ENCODE results near the gene FKBP3. TPM values are rescaled to one million over a fixed set of nuclear protein-coding genes. Genes with fewer than 3 reads are reported as not detected.
A peak's percentile ranks its signal among the peaks of the same experiment; 100 is the strongest.
"Not testable (repeated sequence)": the region's sequence is repeated elsewhere in the genome, so short reads cannot be mapped to it uniquely, and the experiment has no call there.

The FKBP3 gene
- polyA plus RNA-seq, 1 experiment, result 8.9 TPM

DNA sequence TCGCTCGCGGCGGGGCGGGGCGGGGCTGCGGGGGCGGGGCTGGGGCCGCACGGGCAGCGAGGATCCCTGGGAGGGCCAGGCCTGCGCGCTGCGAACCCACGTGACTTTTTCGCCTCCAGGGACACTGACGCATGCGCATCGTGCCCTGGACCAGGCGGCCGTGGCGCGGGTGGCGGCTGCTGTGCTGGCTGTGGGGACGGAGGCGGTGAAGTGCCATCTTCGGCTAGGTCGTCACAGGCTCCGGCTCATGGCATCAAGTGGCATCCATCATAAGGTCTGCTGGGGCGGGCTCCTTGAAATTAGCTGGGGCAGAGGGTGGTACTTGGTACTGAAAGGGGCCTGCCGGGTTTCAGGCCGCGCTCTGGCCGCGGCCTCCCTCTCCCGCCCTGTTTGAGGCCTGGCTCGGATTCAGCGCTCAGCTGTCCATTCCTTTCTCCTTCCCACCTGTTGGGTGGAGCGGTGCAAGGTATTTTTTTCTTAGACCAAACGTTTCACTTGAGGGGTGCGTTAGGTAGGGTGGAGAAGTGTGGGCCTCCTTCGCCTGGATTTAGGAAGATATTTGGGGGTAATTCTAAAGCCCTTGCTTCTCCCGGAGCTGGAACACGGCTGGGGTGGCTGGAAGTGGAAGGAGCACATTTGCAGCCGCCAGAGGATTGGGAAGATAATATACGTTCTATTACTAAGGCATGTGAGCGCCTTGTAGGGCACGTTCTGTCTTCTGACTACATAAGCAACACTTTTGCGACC, 50.1 kb downstream of the FKBP3 start, which contains the start of gene PRPF39:
Gene PRPF39, plus strand, starts transcription at position 141 of the 747 bp plus-strand sequence. CDS start 11,124 bp downstream, outside the sequence.
- peak; percentile 35 for DNase-seq (ENCODE audit: low read depth)
- ChIA-PET POLR2A (no interaction called here), CTCF (interaction anchor here (1.0 kb wide), 1 partner anchor 16 kb away, joined by 3 read pairs; no protein-coding TSS in a partner anchor)
- Histone ChIP-seq H3K36me3 (ENCODE audit: control insufficient read depth, insufficient read depth, low read length) (no peaks in the 10 kb centered on the region), H3K27me3 (ENCODE audit: control insufficient read depth, insufficient read depth, low read length) (no peaks in the 10 kb centered on the region), H3K4me3 (ENCODE audit: low read depth, low read length) (peak within 1 kb of the TSS; percentile 70)
- TF ChIP-seq, protein P1, sequence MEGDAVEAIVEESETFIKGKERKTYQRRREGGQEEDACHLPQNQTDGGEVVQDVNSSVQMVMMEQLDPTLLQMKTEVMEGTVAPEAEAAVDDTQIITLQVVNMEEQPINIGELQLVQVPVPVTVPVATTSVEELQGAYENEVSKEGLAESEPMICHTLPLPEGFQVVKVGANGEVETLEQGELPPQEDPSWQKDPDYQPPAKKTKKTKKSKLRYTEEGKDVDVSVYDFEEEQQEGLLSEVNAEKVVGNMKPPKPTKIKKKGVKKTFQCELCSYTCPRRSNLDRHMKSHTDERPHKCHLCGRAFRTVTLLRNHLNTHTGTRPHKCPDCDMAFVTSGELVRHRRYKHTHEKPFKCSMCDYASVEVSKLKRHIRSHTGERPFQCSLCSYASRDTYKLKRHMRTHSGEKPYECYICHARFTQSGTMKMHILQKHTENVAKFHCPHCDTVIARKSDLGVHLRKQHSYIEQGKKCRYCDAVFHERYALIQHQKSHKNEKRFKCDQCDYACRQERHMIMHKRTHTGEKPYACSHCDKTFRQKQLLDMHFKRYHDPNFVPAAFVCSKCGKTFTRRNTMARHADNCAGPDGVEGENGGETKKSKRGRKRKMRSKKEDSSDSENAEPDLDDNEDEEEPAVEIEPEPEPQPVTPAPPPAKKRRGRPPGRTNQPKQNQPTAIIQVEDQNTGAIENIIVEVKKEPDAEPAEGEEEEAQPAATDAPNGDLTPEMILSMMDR (IDR thresholded peaks at IDR 0.05; ENCODE audit: insufficient read depth, low read depth, low read length), result no peak

DNA sequence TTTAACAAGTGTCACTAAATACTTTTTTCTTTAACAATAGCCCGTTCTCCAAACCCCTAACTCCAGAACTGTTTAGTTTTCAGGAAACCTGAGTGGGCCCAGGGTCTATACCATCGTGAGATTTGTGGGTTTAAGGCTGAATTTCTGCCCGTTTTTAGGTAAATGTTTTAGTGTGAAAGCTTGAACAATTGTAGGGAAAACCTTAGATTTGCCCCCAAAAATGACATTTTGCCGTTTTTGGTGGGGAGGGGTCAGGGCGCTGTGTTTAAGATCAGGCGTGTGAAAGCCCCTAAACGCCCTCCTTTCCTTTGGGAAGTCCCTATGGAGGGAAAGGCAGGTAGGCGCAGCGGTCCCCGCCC, 50.7 kb downstream of the FKBP3 start:
- Histone ChIP-seq H3K4me3 (ENCODE audit: low read depth, low read length) (peak overlapping the region; percentile 70), H3K27me3 (ENCODE audit: control insufficient read depth, insufficient read depth, low read length) (no peaks in the 10 kb centered on the region), H3K36me3 (ENCODE audit: control insufficient read depth, insufficient read depth, low read length) (no peaks in the 10 kb centered on the region)
- ChIA-PET CTCF (interaction anchor here (1.1 kb wide), 1 partner anchor 17 kb away, joined by 3 read pairs; no protein-coding TSS in a partner anchor), POLR2A (no interaction called here)
- no peak for DNase-seq (ENCODE audit: low read depth)
- TF ChIP-seq, protein P1 (IDR thresholded peaks at IDR 0.05; ENCODE audit: insufficient read depth, low read depth, low read length), result no peak

DNA sequence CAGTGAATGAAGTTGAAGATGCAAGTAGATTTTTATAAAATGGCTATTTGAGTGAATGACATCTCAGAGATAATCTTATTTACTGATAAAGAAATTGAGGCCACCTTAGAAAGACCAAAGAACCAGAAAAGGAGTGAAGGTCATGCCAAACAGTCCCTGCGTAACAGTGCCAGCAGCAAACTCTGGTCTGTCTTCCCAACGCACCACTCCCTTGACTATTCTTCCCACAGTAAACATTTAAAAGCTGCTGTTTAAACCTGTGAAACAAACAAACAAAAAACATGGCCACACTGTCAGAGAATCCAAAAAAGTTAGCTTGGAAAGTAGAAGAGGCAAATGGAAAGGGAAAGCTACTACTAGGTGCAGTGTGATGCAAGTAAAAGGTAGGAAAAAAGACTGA, 51.9 kb downstream of the FKBP3 start:
- no peak overlapping the region for H3K4me3 ChIP-seq (ENCODE audit: low read depth, low read length)
- no peak for DNase-seq (ENCODE audit: low read depth)
- ChIA-PET POLR2A (no interaction called here), CTCF (interaction anchor here (1.1 kb wide), 1 partner anchor 16 kb away, joined by 3 read pairs; no protein-coding TSS in a partner anchor)
- H3K36me3 ChIP-seq (ENCODE audit: control insufficient read depth, insufficient read depth, low read length), result no peaks in the 10 kb centered on the region
- H3K27me3 ChIP-seq (ENCODE audit: control insufficient read depth, insufficient read depth, low read length), result no peaks in the 10 kb centered on the region
- TF ChIP-seq, protein P1 (IDR thresholded peaks at IDR 0.05; ENCODE audit: insufficient read depth, low read depth, low read length), result no peak

DNA sequence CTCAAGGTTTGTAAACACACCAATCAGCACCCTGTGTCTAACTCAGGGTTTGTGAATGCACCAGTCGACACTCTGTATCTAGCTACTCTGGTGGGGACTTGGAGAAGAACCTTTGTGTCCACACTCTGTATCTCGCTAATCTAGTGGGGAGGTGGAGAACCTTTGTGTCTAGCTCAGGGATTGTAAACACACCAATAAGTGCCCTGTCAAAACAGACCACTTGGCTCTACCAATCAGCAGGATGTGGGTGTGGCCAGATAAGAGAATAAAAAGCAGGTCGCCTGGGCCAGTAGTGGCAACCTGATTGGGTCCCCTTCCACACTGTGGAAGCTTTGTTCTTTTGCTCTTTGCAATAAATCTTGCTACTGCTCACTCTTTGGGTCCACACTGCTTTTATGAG, 53.2 kb downstream of the FKBP3 start:
- POLR2A ChIA-PET; H3K36me3 ChIP-seq (ENCODE audit: control insufficient read depth, insufficient read depth, low read length); DNase-seq (ENCODE audit: low read depth); CTCF ChIA-PET; H3K4me3 ChIP-seq (ENCODE audit: low read depth, low read length); H3K27me3 ChIP-seq (ENCODE audit: control insufficient read depth, insufficient read depth, low read length): not testable (repeated sequence)

DNA sequence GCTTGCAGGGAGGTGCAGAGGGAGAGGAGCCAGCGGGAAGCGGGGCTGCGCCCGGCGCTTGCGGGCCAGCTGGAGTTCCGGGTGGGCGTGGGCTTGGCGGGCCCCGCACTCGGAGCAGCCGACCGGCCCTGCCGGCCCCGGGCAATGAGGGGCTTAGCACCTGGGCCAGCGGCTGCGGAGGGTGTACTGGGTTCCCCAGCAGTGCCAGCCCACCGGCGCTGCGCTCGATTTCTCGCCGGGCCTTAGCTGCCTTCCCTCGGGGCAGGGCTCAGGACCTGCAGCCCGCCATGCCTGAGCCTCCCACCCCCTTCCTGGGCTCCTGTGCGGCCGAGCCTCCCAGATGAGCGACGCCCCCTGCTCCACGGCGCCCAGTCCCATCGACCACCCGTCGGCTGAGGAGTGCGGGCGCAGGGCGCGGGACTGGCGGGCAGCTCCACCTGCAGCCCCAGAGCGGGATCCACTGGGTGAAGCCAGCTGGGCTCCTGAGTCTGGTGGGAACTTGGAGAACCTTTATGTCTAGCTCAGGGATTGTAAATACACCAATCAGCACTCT, 53.8 kb downstream of the FKBP3 start:
- H3K4me3 ChIP-seq (ENCODE audit: low read depth, low read length); H3K36me3 ChIP-seq (ENCODE audit: control insufficient read depth, insufficient read depth, low read length); DNase-seq (ENCODE audit: low read depth); H3K27me3 ChIP-seq (ENCODE audit: control insufficient read depth, insufficient read depth, low read length); POLR2A ChIA-PET; CTCF ChIA-PET: not testable (repeated sequence)

DNA sequence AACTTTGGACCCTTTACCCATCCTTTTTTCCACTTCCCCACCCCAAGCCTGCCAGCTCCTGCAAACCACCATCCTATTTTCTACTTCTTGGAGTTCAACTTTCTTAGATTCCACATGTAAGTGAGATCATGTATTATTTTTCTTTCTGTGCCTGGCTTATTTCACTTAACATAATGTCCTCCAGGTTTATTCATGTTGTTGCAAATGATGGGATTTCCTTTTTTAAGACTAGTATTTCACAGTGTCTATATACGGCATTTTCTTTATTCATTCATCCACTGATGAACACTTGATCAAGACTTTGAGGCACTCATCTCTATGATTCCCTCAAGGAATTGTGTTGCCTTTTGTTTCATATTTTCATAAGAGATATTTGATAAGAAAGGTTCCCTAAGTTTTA, 56.0 kb downstream of the FKBP3 start:
- H3K27me3 ChIP-seq (ENCODE audit: control insufficient read depth, insufficient read depth, low read length), result no peaks in the 10 kb centered on the region
- TF ChIP-seq, protein P1 (IDR thresholded peaks at IDR 0.05; ENCODE audit: insufficient read depth, low read depth, low read length), result no peak
- CTCF ChIA-PET, result no interaction called here
- no peak overlapping the region for H3K4me3 ChIP-seq (ENCODE audit: low read depth, low read length)
- no peak for DNase-seq (ENCODE audit: low read depth)
- H3K36me3 ChIP-seq (ENCODE audit: control insufficient read depth, insufficient read depth, low read length), result no peaks in the 10 kb centered on the region
- POLR2A ChIA-PET, result no interaction called here

All from BJ (cell line).